ENCODE measurements around the gene FGF19.

DNA sequence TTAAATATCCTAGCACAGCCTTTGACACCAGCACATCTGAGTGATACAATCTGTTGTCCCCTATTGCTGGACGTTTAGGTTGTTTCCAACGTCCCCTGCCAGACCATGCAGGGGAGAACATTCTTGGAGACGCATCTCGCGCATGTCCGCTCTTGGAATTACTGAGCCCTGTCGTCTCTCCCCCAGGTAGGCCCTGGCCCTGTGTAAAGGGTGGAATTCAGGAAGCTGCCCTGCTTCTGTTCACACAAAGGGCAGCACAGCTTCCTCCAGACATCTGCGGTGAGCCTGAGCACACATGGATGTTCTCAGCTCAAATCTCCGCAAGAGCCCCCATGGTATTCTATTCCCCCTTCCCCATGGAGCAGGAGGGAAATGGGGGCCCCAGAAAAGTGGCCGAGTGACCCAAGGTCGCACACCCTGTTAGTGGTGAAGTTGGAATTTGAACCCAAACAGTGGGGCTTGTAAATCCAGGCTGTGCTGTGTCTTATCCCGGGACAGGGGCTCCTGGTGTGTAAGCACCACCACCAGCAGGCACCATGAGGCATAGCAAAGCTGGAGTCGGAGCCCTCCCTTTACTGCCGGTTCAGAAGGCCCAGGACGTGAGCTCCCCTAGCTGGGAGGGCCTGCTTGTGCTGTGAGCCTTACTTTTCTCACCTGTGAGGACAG, 5.0 kb upstream of the FGF19 start:
- no peak for TF ChIP-seq EZH2phosphoT487 (IDR thresholded peaks at IDR 0.05; ENCODE audit: insufficient read depth, low read depth)
- no peak for TF ChIP-seq EZH2 (IDR thresholded peaks at IDR 0.05; ENCODE audit: insufficient read depth, poor library complexity, severe bottlenecking)

All from GM23248 (cell line).